Measurements from ENCODE around the gene OR1C1. TPM values are rescaled to one million over a fixed set of nuclear protein-coding genes. Genes with fewer than 3 reads are reported as not detected.
"Not testable (repeated sequence)": the region's sequence is repeated elsewhere in the genome, so short reads cannot be mapped to it uniquely, and the experiment has no call there.

The OR1C1 gene
- total RNA-seq: not detected

- no peak for DNase-seq (ENCODE audit: low spot score)
Observed at GRCh38 chr1:247760456-247760855, at the start of gene OR1C1. Gene OR1C1 (minus strand): TSS chr1:247760556. CDS start chr1:247758406, 2,150 bp downstream.

GRCh38 chr1:247797518-247797917 lies 37.2 kb upstream of the OR1C1 start:
- DNase-seq (ENCODE audit: low spot score): no peak

GRCh38 chr1:247769603-247770002 lies 9.2 kb upstream of the OR1C1 start:
- DNase-seq (ENCODE audit: low spot score): no peak

- not testable (repeated sequence) for DNase-seq (ENCODE audit: low spot score)
Observed at GRCh38 chr1:247754311-247754710, 6.0 kb downstream of the OR1C1 start.

GRCh38 chr1:247749870-247750269 lies 10.5 kb downstream of the OR1C1 start:
- DNase-seq (ENCODE audit: low spot score): no peak

- no peak for DNase-seq (ENCODE audit: low spot score)
Observed at GRCh38 chr1:247748041-247748440, 12.3 kb downstream of the OR1C1 start, which contains the start of gene OR14A2. Gene OR14A2 (minus strand): TSS chr1:247748141.

GRCh38 chr1:247747616-247748015 lies 12.7 kb downstream of the OR1C1 start:
- DNase-seq (ENCODE audit: low spot score): no peak

GRCh38 chr1:247746391-247746935 lies 13.9 kb downstream of the OR1C1 start:
- DNase-seq (ENCODE audit: low spot score): no peak

- DNase-seq (ENCODE audit: low spot score): not testable (repeated sequence)
Observed at GRCh38 chr1:247742215-247742760, 18.1 kb downstream of the OR1C1 start.

- no peak for DNase-seq (ENCODE audit: low spot score)
Observed at GRCh38 chr1:247741756-247742155, 18.6 kb downstream of the OR1C1 start.

GRCh38 chr1:247740721-247741120 lies 19.6 kb downstream of the OR1C1 start:
- no peak for DNase-seq (ENCODE audit: low spot score)

- no peak for DNase-seq (ENCODE audit: low spot score)
Observed at GRCh38 chr1:247738315-247738714, 22.0 kb downstream of the OR1C1 start, which contains the start of gene OR14K1. Gene OR14K1 (plus strand): TSS chr1:247738615. CDS start chr1:247738615, 0 bp downstream.

GRCh38 chr1:247721222-247721621 lies 39.1 kb downstream of the OR1C1 start:
- no peak for DNase-seq (ENCODE audit: low spot score)

GRCh38 chr1:247716546-247716945 lies 43.8 kb downstream of the OR1C1 start, which contains the start of gene OR6F1:
Gene OR6F1 (minus strand): TSS chr1:247716646. CDS start chr1:247712755, 3,891 bp downstream.
- no peak for DNase-seq (ENCODE audit: low spot score)

- DNase-seq (ENCODE audit: low spot score): no peak
Observed at GRCh38 chr1:247713753-247714152, 46.6 kb downstream of the OR1C1 start.

GRCh38 chr1:247710681-247711080 lies 49.7 kb downstream of the OR1C1 start:
- DNase-seq (ENCODE audit: low spot score): not testable (repeated sequence)

Other genes with a start within 250 kb of the OR1C1 start
- gene OR2C3, start 224.1 kb downstream of the OR1C1 start, total RNA-seq: 0.03 TPM
- gene GCSAML, start 211.4 kb downstream of the OR1C1 start, total RNA-seq: 1.3 TPM
- gene OR2G2, start 172.2 kb downstream of the OR1C1 start, total RNA-seq: not detected
- gene OR2G3, start 155.0 kb downstream of the OR1C1 start, total RNA-seq: not detected
- not detected for gene OR13G1, start 80.8 kb downstream of the OR1C1 start, total RNA-seq
- gene OR6F1, start 43.9 kb downstream of the OR1C1 start, total RNA-seq: not detected
- gene OR14K1, start 21.9 kb downstream of the OR1C1 start, total RNA-seq: not detected
- not detected for gene OR14A2, start 12.4 kb downstream of the OR1C1 start, total RNA-seq
- gene OR14A16, start 63.6 kb upstream of the OR1C1 start, total RNA-seq: not detected
- gene OR11L1, start 81.3 kb upstream of the OR1C1 start, total RNA-seq: not detected
- gene TRIM58, start 96.6 kb upstream of the OR1C1 start, total RNA-seq: 0.66 TPM
- 0.66 TPM for gene OR2W3, start 135.0 kb upstream of the OR1C1 start, total RNA-seq
- gene OR2T8, start 159.7 kb upstream of the OR1C1 start, total RNA-seq: not detected
- gene OR2AJ1, start 164.3 kb upstream of the OR1C1 start, total RNA-seq: not detected
- not detected for gene OR2L8, start 188.3 kb upstream of the OR1C1 start, total RNA-seq
- gene OR2AK2, start 204.7 kb upstream of the OR1C1 start, total RNA-seq: not detected